ENCODE results near the gene LGR5.

The LGR5 gene

DNA sequence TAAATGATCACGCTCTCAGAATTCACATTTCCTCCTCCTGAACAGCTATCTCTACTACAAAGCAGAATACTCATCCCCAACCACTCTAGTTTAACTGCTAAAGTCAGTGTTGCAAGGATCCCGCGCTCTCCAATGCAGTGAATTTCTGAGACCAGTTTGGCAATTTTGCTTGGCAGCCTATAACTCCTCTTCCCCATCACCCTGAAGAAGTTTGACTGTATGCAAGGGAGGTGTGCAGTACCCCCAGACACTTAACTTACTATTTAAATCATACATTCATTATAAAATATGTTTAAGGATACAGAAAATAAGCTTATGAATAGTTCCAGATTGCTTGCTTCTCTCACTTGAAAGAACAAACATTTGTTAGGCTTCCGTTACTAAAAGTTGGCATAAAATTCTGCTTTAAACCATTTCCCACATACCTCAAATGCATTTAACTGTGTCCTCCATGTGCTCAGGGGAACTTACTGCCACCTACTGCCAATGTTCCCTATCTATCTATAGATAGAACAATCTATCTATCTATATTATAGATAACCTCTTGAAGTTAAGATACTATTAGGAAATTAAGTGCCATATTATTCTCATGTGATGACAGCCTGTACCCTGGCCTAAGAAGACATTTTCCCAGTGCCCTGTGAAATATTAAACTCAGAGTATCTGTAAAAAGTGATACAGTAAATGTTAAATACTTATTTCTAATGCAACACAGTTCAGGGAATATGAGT is 2.4 kb downstream of the LGR5 start:
- H3K27ac Mint-ChIP-seq (ENCODE audit: low read depth): no peak overlapping the region
- H3K4me3 Mint-ChIP-seq: no peak overlapping the region
- peaks cover 82% of the 10 kb centered on the region for H3K27me3 Mint-ChIP-seq
- ATAC-seq (replicated peaks; ENCODE audit: extremely low read depth, poor library complexity, severe bottlenecking) (no peak), DNase-seq (ENCODE audit: low spot score in 2 of 2) (no peak)
- H3K9me3 Mint-ChIP-seq: peaks cover 7% of the 10 kb centered on the region
- H3K4me1 Mint-ChIP-seq: peaks cover 14% of the 10 kb centered on the region
- no peaks in the 10 kb centered on the region for H3K36me3 Mint-ChIP-seq (ENCODE audit: insufficient read depth)

DNA sequence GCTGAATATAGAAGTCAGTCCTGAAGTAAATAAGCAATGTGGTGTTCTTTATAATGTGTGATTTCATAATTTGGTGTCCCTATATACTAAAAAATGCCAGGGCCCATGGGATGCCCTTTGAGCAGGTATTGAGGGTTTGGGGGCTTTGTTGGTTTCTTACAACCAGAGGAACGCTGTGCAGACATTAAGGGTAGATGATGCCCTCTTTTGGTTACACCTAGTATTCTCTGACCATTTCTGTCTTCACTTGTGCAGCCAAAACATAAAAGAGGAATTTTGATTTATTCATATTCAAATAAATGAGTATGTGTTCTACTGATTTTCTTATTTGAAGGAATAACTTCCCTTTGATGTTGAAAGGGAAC is 3.0 kb downstream of the LGR5 start:
- DNase-seq (ENCODE audit: low spot score in 2 of 2) (no peak), ATAC-seq (replicated peaks; ENCODE audit: extremely low read depth, poor library complexity, severe bottlenecking) (no peak)
- peaks cover 14% of the 10 kb centered on the region for H3K4me1 Mint-ChIP-seq
- no peak overlapping the region for H3K27ac Mint-ChIP-seq (ENCODE audit: low read depth)
- H3K4me3 Mint-ChIP-seq: no peak overlapping the region
- H3K36me3 Mint-ChIP-seq (ENCODE audit: insufficient read depth): no peaks in the 10 kb centered on the region
- peaks cover 82% of the 10 kb centered on the region for H3K27me3 Mint-ChIP-seq
- H3K9me3 Mint-ChIP-seq: peaks cover 1% of the 10 kb centered on the region

DNA sequence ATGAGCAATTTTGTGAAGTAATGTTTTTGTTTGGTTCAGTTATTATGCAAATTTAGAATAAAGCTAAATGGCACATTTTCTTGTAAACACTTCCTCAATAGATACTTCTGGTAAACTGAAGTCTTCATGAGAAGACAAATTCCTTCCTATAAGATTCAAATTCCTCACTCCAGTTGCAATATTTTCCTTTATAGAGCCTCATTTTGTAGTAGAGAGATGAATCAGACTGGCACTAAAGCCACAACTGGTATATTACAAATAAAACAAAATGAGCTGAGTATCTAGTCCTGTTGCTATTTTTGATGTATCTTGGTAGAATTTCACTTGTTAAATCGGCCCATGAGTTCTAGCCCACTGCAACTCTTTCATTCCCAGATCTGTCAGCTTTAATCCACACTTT is 5.5 kb downstream of the LGR5 start:
- no peak for ATAC-seq (replicated peaks; ENCODE audit: extremely low read depth, poor library complexity, severe bottlenecking)
- no peak overlapping the region for H3K4me3 Mint-ChIP-seq
- H3K27ac Mint-ChIP-seq (ENCODE audit: low read depth): no peak overlapping the region
- peaks cover 76% of the 10 kb centered on the region for H3K27me3 Mint-ChIP-seq
- no peaks in the 10 kb centered on the region for H3K9me3 Mint-ChIP-seq
- H3K36me3 Mint-ChIP-seq (ENCODE audit: insufficient read depth): no peaks in the 10 kb centered on the region
- DNase-seq (ENCODE audit: low spot score in 2 of 2): no peak
- peaks cover 8% of the 10 kb centered on the region for H3K4me1 Mint-ChIP-seq

DNA sequence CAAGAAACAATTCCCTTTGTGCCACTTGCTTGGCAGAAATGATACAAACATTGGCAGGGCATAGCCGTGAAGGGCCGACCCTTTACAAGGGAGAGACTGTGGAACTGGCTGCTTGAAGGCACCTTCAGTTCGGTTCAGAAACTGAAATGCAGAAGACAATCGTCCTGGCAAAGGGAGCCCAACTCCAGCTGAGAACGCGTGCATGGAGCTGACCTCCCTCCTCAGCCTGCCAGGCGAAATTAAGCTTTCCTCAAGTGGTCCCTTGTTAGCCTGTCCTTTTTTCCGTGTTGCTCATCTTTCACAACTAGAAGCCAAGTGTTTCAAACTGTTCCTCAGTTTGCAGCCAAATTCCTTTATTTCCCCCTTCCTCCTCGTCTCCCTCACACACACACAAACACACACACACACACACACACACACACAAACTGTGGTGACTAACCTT is 8.1 kb downstream of the LGR5 start:
- Mint-ChIP-seq H3K4me1 (no peaks in the 10 kb centered on the region), H3K9me3 (peaks cover 6% of the 10 kb centered on the region), H3K36me3 (ENCODE audit: insufficient read depth) (no peaks in the 10 kb centered on the region), H3K27me3 (peaks cover 75% of the 10 kb centered on the region), H3K4me3 (no peak overlapping the region), H3K27ac (ENCODE audit: low read depth) (no peak overlapping the region)
- no peak for ATAC-seq (replicated peaks; ENCODE audit: extremely low read depth, poor library complexity, severe bottlenecking)
- no peak for DNase-seq (ENCODE audit: low spot score in 2 of 2)

DNA sequence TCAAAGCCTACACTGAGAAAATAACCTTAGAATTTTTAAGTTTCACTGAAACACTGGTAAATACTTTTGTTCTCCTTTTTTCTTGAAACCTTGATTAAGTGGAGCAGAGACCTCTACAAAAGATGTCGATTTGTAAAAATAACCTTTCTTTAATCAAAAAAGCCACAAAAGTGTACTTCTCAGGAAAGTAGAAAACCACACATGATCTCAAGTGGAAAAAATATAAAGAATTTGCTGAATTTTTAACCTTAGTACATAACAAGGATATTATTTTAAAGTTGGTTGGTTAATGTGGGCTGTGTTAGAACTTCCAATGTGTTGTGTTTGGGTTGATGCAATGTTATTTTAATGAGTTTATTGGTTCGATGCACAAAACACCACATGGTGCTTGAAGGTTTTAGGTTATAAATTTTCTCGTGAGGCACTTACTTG is 8.6 kb downstream of the LGR5 start:
- Mint-ChIP-seq H3K4me3 (no peak overlapping the region), H3K4me1 (no peaks in the 10 kb centered on the region), H3K36me3 (ENCODE audit: insufficient read depth) (no peaks in the 10 kb centered on the region), H3K9me3 (peaks cover 6% of the 10 kb centered on the region), H3K27ac (ENCODE audit: low read depth) (no peak overlapping the region), H3K27me3 (peaks cover 71% of the 10 kb centered on the region)
- DNase-seq (ENCODE audit: low spot score in 2 of 2) (no peak), ATAC-seq (replicated peaks; ENCODE audit: extremely low read depth, poor library complexity, severe bottlenecking) (no peak)

DNA sequence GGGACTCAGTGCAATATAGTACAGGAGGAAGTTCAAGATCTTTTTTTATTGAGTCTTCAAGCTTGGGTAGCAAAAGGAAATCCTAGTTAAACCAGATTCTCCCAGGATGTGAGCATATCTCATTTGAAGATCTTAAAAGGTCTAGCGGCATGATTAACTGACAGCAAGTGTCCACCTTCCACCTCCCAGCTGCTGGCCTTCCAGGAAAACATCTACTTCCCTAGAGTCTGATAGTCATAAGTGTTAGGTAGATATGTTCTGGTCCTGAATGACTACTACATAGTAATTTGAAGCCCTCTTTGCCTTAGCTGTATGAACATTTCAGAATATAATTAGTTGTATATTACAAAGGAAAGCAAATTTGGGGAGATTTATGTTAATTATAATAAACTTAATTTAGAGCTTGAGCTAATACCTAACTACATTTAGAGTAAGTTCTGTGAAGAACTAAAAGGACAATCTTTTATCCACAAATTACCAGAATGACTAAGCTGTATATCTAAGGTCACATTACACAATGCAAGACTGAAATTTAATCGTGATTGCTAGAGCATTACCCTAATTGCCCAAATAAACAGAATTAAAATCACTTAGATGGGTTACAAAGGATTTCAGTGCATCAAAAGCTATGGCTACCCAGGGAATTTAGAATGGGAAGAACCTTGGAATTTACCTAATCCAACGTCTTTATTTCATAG is 9.9 kb downstream of the LGR5 start:
- Mint-ChIP-seq H3K9me3 (peaks cover 6% of the 10 kb centered on the region), H3K27me3 (peaks cover 80% of the 10 kb centered on the region), H3K4me3 (no peak overlapping the region), H3K4me1 (no peaks in the 10 kb centered on the region), H3K36me3 (ENCODE audit: insufficient read depth) (no peaks in the 10 kb centered on the region), H3K27ac (ENCODE audit: low read depth) (no peak overlapping the region)
- ATAC-seq (replicated peaks; ENCODE audit: extremely low read depth, poor library complexity, severe bottlenecking): no peak
- no peak for DNase-seq (ENCODE audit: low spot score in 2 of 2)

DNA sequence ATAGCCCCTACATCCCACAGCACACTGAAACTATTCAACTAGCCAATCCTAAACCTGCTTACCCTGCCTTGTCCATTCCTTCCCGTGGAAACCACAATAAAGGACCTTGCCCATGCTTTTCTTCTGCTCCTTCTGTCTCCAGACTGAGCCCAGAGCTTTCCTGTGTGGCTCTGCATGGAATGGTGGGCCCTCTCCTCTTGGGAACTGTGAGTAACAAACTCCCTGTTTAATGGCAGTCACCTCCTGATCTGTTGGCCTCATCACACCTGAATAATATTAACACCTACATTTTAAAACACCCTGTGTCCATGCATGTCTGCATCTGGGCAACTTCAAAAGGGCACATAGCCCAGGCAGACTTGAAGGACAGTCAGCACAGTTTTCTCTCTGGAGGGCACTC is 12.4 kb downstream of the LGR5 start:
- no peaks in the 10 kb centered on the region for H3K4me1 Mint-ChIP-seq
- DNase-seq (ENCODE audit: low spot score in 2 of 2) (no peak), ATAC-seq (replicated peaks; ENCODE audit: extremely low read depth, poor library complexity, severe bottlenecking) (no peak)
- H3K27ac Mint-ChIP-seq (ENCODE audit: low read depth): no peak overlapping the region
- peaks cover 6% of the 10 kb centered on the region for H3K9me3 Mint-ChIP-seq
- H3K36me3 Mint-ChIP-seq (ENCODE audit: insufficient read depth): no peaks in the 10 kb centered on the region
- peaks cover 69% of the 10 kb centered on the region for H3K27me3 Mint-ChIP-seq
- H3K4me3 Mint-ChIP-seq: no peak overlapping the region

DNA sequence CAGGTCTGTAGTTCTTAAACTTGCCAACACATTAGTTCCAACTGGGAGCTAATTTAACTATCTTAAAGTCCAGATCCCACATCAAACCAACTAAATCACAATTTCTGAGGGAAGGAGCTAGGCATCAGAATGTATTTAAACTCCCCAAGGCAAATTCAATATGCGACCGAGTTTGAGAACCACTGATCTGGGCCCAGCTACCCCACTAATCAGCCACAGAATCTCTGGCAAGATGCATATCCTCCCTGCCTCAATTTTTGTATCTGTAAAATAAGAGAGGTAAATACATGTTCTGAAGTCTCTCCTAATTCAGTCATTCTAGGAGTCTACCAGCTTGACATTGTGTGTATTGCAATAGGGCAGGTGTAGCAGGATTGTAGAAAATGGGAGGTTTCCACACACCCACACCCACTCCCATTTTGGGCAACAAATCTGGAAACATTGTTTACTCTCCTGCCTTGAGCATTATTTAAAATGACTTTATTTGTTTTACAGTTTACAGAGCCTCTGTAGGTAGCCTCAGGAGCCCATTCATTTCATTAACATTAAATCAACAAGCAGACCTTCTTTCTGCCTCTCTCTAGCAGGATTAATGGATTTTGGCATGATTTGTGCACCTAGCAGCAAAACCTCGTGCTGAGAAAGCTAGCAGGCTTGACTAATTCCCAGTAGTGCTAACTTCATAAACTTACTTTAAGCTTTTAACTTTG is 15.6 kb downstream of the LGR5 start:
- Mint-ChIP-seq H3K27me3 (peaks cover 44% of the 10 kb centered on the region), H3K9me3 (peaks cover 6% of the 10 kb centered on the region), H3K4me3 (no peak overlapping the region), H3K27ac (ENCODE audit: low read depth) (no peak overlapping the region), H3K4me1 (no peaks in the 10 kb centered on the region), H3K36me3 (ENCODE audit: insufficient read depth) (no peaks in the 10 kb centered on the region)
- DNase-seq (ENCODE audit: low spot score in 2 of 2) (no peak), ATAC-seq (replicated peaks; ENCODE audit: extremely low read depth, poor library complexity, severe bottlenecking) (no peak)

DNA sequence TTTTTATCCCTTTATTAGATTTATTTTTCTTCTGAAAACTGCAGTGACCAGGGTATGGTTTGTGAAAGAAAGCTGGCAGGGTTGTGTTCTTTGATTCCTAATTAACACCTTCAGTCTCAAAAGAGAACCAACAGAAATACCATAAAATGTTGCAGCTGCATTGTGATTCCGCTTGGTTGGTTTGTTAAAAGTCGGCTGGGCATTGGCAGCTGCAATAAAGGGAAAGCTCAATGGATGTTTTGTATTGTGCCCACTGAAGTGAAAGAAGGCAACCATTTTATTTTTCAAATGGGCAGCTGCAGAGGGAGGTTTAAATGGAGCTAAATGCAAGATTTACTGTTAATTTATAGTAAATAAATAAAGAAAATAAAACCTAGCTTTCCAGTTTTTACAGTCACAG is 16.7 kb downstream of the LGR5 start:
- Mint-ChIP-seq H3K36me3 (ENCODE audit: insufficient read depth) (no peaks in the 10 kb centered on the region), H3K9me3 (peaks cover 6% of the 10 kb centered on the region), H3K27ac (ENCODE audit: low read depth) (no peak overlapping the region), H3K27me3 (peaks cover 33% of the 10 kb centered on the region), H3K4me1 (no peaks in the 10 kb centered on the region), H3K4me3 (no peak overlapping the region)
- DNase-seq (ENCODE audit: low spot score in 2 of 2): no peak
- no peak for ATAC-seq (replicated peaks; ENCODE audit: extremely low read depth, poor library complexity, severe bottlenecking)

DNA sequence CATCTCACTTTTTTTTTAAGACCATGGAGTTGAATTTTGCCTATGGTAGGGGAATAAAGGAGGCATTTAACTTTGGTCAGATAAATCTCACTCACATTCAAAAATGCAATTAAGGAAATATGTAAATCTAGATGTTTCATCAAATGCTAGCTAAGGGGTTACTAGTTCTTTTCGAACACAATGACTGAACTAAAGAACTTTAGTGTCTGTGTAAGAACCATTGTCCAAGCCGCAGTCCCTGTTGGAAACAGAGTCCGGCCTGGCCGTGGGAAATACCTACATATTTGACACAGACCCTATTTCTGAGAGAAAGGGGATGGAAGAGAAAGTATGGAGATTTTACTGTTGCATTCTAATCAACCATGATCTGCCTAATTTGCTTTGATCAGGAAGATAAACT is 17.4 kb downstream of the LGR5 start:
- no peaks in the 10 kb centered on the region for H3K4me1 Mint-ChIP-seq
- H3K9me3 Mint-ChIP-seq: peaks cover 6% of the 10 kb centered on the region
- no peak overlapping the region for H3K4me3 Mint-ChIP-seq
- no peaks in the 10 kb centered on the region for H3K36me3 Mint-ChIP-seq (ENCODE audit: insufficient read depth)
- DNase-seq (ENCODE audit: low spot score in 2 of 2) (no peak), ATAC-seq (replicated peaks; ENCODE audit: extremely low read depth, poor library complexity, severe bottlenecking) (no peak)
- no peak overlapping the region for H3K27ac Mint-ChIP-seq (ENCODE audit: low read depth)
- peaks cover 26% of the 10 kb centered on the region for H3K27me3 Mint-ChIP-seq

DNA sequence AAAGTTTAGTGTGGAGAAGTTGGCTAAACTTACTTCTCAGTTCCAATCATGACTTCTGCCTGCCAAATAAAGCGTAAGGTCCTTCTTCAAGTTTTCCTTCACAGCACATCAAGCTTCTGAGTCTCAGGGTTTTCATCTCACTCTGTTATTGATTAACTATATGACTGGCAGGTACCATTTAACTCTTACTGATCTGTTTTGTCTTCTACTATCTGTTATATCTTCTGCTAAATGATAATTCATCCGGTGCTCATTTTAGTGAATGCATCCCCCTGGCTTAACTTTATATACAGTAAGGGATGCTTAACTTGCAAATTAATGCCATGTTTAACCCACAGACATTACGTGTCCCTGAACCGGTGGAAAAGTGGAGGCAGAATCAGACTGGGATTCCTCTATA is 20.7 kb downstream of the LGR5 start:
- H3K27me3 Mint-ChIP-seq: peaks cover 11% of the 10 kb centered on the region
- H3K27ac Mint-ChIP-seq (ENCODE audit: low read depth): no peak overlapping the region
- no peaks in the 10 kb centered on the region for H3K9me3 Mint-ChIP-seq
- H3K4me1 Mint-ChIP-seq: no peaks in the 10 kb centered on the region
- no peak overlapping the region for H3K4me3 Mint-ChIP-seq
- ATAC-seq (replicated peaks; ENCODE audit: extremely low read depth, poor library complexity, severe bottlenecking) (no peak), DNase-seq (ENCODE audit: low spot score in 2 of 2) (no peak)
- no peaks in the 10 kb centered on the region for H3K36me3 Mint-ChIP-seq (ENCODE audit: insufficient read depth)

DNA sequence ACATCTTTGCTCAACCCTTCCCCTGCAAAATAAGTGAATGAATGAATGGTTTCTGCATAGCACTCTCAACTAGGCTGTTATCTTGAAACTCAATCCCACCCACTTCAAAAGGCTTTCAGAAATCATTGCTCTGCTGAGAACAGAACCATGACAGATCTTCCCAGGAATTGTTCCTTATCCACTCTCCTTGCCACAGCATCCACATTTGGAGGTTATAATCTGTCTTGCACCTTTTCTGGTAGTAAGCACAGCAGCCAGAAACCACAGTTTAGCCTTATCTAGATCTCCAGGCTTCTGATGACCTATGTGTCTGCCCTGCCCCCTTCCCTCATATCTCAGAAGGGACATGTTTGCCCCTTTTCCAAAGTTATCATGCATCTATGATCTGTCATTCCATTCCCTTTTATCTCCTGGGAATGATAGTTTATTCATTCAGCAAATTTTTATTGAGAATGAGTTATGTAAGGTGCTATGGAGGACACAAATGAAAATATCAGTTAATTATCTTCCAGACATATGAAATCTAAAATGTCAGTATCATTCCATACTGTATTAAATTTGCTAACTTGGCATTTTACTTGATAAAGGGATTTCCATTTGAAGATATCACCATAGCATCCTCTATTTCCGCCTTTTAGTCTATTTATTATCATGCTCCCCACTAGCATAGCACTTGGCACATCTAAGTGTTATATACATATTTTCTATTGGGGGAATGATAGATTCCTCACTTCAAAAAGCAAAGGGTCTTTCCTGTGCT is 21.4 kb downstream of the LGR5 start:
- peaks cover 18% of the 10 kb centered on the region for H3K27me3 Mint-ChIP-seq
- no peaks in the 10 kb centered on the region for H3K9me3 Mint-ChIP-seq
- no peaks in the 10 kb centered on the region for H3K36me3 Mint-ChIP-seq (ENCODE audit: insufficient read depth)
- ATAC-seq (replicated peaks; ENCODE audit: extremely low read depth, poor library complexity, severe bottlenecking): no peak
- no peak overlapping the region for H3K27ac Mint-ChIP-seq (ENCODE audit: low read depth)
- H3K4me1 Mint-ChIP-seq: no peaks in the 10 kb centered on the region
- no peak overlapping the region for H3K4me3 Mint-ChIP-seq
- no peak for DNase-seq (ENCODE audit: low spot score in 2 of 2)
